Smooth muscle cell (in vitro differentiated cells): ENCODE measurements around the gene FAM78A. TPM values are rescaled to one million over a fixed set of nuclear protein-coding genes. Genes with fewer than 3 reads are reported as not detected.

Experiments used
- DNase-seq: peaks from one replicate; lab custom pipeline; 2025; ENCODE audit not compliant: unreplicated experiment; lab: John Stamatoyannopoulos, UW
- H2AFZ ChIP-seq: fragments of 200-600 bp; sonication (generic); 2 replicates; pipeline ENCODE4 v1.6.0; 2016; ENCODE audit warnings: antibody characterized with exemption, low read depth, mild to moderate bottlenecking
- H3F3A ChIP-seq: fragments of 200-600 bp; sonication (generic); 2 replicates; pipeline ENCODE4 v1.6.0; 2017; ENCODE audit warnings: antibody characterized with exemption, low read depth
- H3K27ac ChIP-seq: fragments of 200-600 bp; sonication (generic); 2 replicates; pipeline ENCODE4 v1.5.1; 2016; ENCODE audit warnings: low read depth, mild to moderate bottlenecking
- H3K27me3 ChIP-seq: fragments of 200-600 bp; sonication (generic); 2 replicates; pipeline ENCODE4 v1.6.1; 2016; ENCODE audit warnings: low read depth, mild to moderate bottlenecking
- H3K36me3 ChIP-seq: fragments of 200-600 bp; sonication (generic); 2 replicates; pipeline ENCODE4 v1.5.1; 2016; ENCODE audit warnings: low read depth
- H3K4me1 ChIP-seq: fragments of 200-600 bp; sonication (generic); 2 replicates; pipeline ENCODE4 v1.5.1; 2016; ENCODE audit warnings: low read depth
- H3K4me2 ChIP-seq: fragments of 200-600 bp; sonication (generic); 2 replicates; pipeline ENCODE4 v1.6.0; 2016; ENCODE audit warnings: mild to moderate bottlenecking
- H3K4me3 ChIP-seq: fragments of 200-600 bp; sonication (generic); 2 replicates; pipeline ENCODE4 v1.5.1; 2016; ENCODE audit warnings: mild to moderate bottlenecking
- H3K79me2 ChIP-seq: fragments of 200-600 bp; sonication (generic); 2 replicates; pipeline ENCODE4 v1.6.0; 2016; ENCODE audit warnings: low read depth, mild to moderate bottlenecking
- H3K9ac ChIP-seq: fragments of 200-600 bp; sonication (generic); 2 replicates; pipeline ENCODE4 v1.6.0; 2016; ENCODE audit warnings: low read depth
- H3K9me3 ChIP-seq: fragments of 200-600 bp; sonication (generic); replicated peaks from 2 replicates; pipeline ENCODE4 v1.5.1; 2016; ENCODE audit warnings: low read depth
- H4K20me1 ChIP-seq: fragments of 200-600 bp; sonication (generic); 2 replicates; pipeline ENCODE4 v1.6.0; 2016; ENCODE audit warnings: low read depth
- WGBS: methylation state at CpG from one replicate; pipeline ENCODE4 v1.1.7; 2016; ENCODE audit warnings: low lambda C conversion rate; 5-methylcytosine and 5-hydroxymethylcytosine counted together
- polyA plus RNA-seq: library from polyadenylated mRNA; unstranded; fragments of >200 nt; fragmentation: Nextera tagmentation; extraction: Ambion mirVana; gene quantifications from 2 replicates; pipeline ENCODE4 v1.2.1, GENCODE V29; 2016
- total RNA-seq: library from RNA; depleted of rRNA; stranded (reverse); fragments of >200 nt; gene quantifications from 2 replicates; pipeline ENCODE4 v1.2.3, GENCODE V29; 2014
- TF ChIP-seq, protein P1 (sequence below): fragments of 200-600 bp; sonication (generic); IDR thresholded peaks from 2 replicates; pipeline ENCODE4 v1.5.1; 2017; ENCODE audit warnings: borderline replicate concordance, mild to moderate bottlenecking, antibody characterized with exemption; ENCODE audit not compliant: insufficient read depth, poor library complexity, severe bottlenecking

FAM78A gene
- total and polyA plus RNA-seq, 2 experiments from 2014 or later: 3.6 to 4.2 TPM

DNA sequence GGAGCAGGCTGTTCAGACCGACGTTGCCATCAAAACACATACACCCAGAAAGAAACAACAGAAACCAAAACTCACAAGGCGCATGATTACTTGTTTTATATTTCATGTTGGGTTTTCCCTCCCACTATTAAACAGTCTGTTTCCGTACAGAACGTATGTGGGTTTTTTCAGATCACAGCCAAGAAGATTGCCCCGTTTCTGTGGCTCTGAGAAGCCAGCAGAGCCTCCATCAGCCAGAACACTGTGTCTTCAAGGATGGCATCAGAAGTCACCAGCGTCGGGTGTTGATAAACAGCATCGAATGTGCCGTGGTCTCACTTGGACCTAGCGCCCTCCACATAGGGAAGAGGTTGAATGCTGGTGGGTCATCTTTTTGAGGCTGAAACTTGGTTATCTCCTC is 42.8 kb downstream of the FAM78A start:
- no peaks in the 10 kb centered on the region for H3K79me2 ChIP-seq
- H2AFZ ChIP-seq: no peak overlapping the region
- no peaks in the 10 kb centered on the region for H3K9me3 ChIP-seq
- H3K4me3 ChIP-seq: no peak overlapping the region
- TF ChIP-seq, protein P1, sequence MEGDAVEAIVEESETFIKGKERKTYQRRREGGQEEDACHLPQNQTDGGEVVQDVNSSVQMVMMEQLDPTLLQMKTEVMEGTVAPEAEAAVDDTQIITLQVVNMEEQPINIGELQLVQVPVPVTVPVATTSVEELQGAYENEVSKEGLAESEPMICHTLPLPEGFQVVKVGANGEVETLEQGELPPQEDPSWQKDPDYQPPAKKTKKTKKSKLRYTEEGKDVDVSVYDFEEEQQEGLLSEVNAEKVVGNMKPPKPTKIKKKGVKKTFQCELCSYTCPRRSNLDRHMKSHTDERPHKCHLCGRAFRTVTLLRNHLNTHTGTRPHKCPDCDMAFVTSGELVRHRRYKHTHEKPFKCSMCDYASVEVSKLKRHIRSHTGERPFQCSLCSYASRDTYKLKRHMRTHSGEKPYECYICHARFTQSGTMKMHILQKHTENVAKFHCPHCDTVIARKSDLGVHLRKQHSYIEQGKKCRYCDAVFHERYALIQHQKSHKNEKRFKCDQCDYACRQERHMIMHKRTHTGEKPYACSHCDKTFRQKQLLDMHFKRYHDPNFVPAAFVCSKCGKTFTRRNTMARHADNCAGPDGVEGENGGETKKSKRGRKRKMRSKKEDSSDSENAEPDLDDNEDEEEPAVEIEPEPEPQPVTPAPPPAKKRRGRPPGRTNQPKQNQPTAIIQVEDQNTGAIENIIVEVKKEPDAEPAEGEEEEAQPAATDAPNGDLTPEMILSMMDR: no peak
- no peak overlapping the region for H3K4me2 ChIP-seq
- H3K27ac ChIP-seq: no peak overlapping the region
- WGBS: 98% methylated on average over 11 of the region's 11 CpGs
- peaks cover 1% of the 10 kb centered on the region for H3K36me3 ChIP-seq
- no peak overlapping the region for H3K9ac ChIP-seq
- H3K4me1 ChIP-seq: peaks cover 18% of the 10 kb centered on the region
- peaks cover 7% of the 10 kb centered on the region for H3F3A ChIP-seq
- no peaks in the 10 kb centered on the region for H3K27me3 ChIP-seq
- H4K20me1 ChIP-seq: no peaks in the 10 kb centered on the region
- no peak for DNase-seq

DNA sequence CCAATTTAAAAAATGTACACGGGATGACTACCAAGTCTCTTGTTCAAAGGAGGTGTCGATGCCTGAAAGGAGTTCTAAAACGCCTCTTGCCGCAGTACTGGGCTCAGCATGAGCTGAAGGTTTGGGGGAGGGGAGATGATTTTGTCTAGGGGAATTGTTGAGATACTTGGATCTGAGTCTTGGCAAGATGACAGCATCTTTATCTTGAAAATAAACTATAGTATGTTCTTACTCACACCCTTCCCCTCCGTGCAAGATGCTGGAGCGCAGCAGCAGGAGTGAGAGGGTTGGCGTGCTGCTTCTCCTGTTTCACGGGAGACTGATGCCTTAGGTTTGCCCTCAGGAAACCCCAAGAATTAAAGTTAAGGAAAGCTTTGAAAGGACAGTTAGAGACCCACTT is 47.3 kb downstream of the FAM78A start:
- no peaks in the 10 kb centered on the region for H3F3A ChIP-seq
- no peak overlapping the region for H3K9ac ChIP-seq
- H3K9me3 ChIP-seq: no peaks in the 10 kb centered on the region
- H3K27ac ChIP-seq: no peak overlapping the region
- H3K4me3 ChIP-seq: no peak overlapping the region
- H3K4me1 ChIP-seq: peaks cover 9% of the 10 kb centered on the region
- H3K27me3 ChIP-seq: no peaks in the 10 kb centered on the region
- no peaks in the 10 kb centered on the region for H4K20me1 ChIP-seq
- no peak overlapping the region for H2AFZ ChIP-seq
- TF ChIP-seq, protein P1: no peak
- 57% methylated on average over 8 of the region's 8 CpGs for WGBS
- peaks cover 2% of the 10 kb centered on the region for H3K36me3 ChIP-seq
- peak overlapping the region; percentile 23 for H3K4me2 ChIP-seq
- DNase-seq: no peak
- H3K79me2 ChIP-seq: no peaks in the 10 kb centered on the region

DNA sequence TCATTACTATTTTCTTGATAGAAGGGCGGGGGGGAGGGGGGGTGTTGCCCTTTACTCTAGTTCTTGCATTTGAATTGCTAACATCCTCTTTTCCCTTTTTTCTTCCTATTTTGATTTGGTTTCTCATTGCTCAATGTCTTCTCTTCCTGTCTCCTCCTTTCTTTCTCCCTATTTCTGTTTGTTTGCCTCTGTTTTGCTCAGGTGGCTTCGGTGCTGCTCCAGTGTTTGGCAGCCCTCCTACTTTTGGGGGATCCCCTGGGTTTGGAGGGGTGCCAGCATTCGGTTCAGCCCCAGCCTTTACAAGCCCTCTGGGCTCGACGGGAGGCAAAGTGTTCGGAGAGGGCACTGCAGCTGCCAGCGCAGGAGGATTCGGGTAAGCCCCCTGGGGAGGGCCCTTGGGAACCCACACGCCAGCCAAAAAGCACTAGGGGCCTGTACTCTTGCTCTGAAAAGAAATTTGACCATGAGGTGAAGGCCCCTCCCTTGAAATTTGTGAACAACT is 48.3 kb downstream of the FAM78A start:
- 90% methylated on average over 9 of the region's 9 CpGs for WGBS
- H3K9ac ChIP-seq: no peak overlapping the region

More for the DNA sequence above, 48.3 kb downstream of the FAM78A start:
- Histone ChIP-seq H3K27me3 (no peaks in the 10 kb centered on the region), H3K4me3 (no peak overlapping the region), H3K36me3 (peaks cover 2% of the 10 kb centered on the region), H3K4me2 (no peak overlapping the region), H3K9me3 (no peaks in the 10 kb centered on the region), H3K79me2 (no peaks in the 10 kb centered on the region), H2AFZ (no peak overlapping the region), H4K20me1 (no peaks in the 10 kb centered on the region), H3K27ac (no peak overlapping the region), H3K4me1 (peaks cover 9% of the 10 kb centered on the region), H3F3A (no peaks in the 10 kb centered on the region)
- DNase-seq: no peak
- TF ChIP-seq, protein P1: no peak
